Measurements from ENCODE around the gene IL4I1. TPM values are rescaled to one million over a fixed set of nuclear protein-coding genes. Genes with fewer than 3 reads are reported as not detected.

Gene IL4I1
- total and polyA plus RNA-seq, 4 donors: 3.6 to 21.2 (median 3.8) TPM

DNA sequence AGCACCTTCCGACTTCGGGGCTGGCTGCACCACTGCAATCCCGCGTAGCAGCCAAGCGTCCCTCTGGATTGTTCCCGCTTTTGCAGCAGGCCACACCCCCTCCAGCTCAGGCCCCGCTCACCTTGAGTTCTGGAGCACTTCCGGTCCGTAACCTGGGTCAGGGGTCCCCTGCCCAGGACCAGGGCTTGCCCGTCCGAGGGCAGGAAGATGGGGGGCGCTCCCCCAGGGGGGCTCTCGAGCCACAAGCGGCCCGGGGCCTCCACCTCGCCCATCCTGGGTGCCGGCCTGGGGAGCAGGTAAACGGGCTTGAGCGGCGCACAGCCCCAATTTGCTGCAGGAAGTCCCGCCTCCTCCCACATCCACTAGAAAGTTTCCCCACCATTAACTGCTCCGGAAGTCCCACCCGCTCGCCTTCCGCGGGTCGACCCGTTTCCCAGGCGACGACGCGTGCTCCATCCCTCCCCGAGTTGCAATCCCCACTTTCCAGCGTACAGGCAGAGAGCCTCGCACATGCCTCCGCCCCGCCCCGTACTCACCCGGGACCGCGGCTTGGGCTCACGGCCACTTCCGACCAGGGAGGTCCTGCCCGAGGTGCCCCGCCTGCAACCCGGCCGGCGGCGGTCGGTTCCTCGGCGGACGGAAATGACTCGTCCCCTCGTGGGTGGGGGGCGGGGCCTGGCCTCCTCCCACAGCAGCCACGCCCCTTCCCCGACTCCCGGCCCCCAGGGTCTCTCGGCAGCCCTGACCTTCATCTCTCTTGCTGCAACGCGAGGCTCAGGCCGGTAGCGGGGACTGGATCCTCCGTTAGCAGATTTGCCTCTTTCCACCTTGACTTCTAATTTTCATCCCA lies 29.5 kb downstream of the IL4I1 start, which contains the start of gene PNKP:
Gene PNKP (minus strand): TSS at position 644 of the 850 bp plus-strand sequence. CDS start 372 bp downstream, at position 272.
- Histone ChIP-seq H3K9ac (ENCODE audit: insufficient read depth in 1 of 2, low read length in 2 of 2) (peak within 1 kb of the TSS; percentile 40 to 69), H3K27ac (ENCODE audit: low read depth in 1 of 2, low read length in 1 of 2) (peak within 1 kb of the TSS; percentile 95), H3K4me3 (peak within 1 kb of the TSS; percentile 73), H3K4me1 (ENCODE audit: control insufficient read depth in 5 of 5, insufficient read depth in 5 of 5, low read length in 5 of 5) (peaks cover 3 to 43% (median 14%) of the 10 kb centered on the region in 5 donors), H3K9me3 (ENCODE audit: control insufficient read depth in 4 of 4, insufficient read depth in 3 of 4, low read length in 3 of 4) (no peaks in the 10 kb centered on the region), H3K27me3 (ENCODE audit: control insufficient read depth in 3 of 3, insufficient read depth in 3 of 3, low read length in 2 of 3) (no peaks in the 10 kb centered on the region), H3K36me3 (ENCODE audit: control insufficient read depth in 4 of 4, insufficient read depth in 4 of 4, low read length in 4 of 4) (peaks cover 0 to 31% (median 18%) of the 10 kb centered on the region in 4 donors)
- TF ChIP-seq, protein P1, sequence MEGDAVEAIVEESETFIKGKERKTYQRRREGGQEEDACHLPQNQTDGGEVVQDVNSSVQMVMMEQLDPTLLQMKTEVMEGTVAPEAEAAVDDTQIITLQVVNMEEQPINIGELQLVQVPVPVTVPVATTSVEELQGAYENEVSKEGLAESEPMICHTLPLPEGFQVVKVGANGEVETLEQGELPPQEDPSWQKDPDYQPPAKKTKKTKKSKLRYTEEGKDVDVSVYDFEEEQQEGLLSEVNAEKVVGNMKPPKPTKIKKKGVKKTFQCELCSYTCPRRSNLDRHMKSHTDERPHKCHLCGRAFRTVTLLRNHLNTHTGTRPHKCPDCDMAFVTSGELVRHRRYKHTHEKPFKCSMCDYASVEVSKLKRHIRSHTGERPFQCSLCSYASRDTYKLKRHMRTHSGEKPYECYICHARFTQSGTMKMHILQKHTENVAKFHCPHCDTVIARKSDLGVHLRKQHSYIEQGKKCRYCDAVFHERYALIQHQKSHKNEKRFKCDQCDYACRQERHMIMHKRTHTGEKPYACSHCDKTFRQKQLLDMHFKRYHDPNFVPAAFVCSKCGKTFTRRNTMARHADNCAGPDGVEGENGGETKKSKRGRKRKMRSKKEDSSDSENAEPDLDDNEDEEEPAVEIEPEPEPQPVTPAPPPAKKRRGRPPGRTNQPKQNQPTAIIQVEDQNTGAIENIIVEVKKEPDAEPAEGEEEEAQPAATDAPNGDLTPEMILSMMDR (IDR thresholded peaks at IDR 0.05; ENCODE audit: control extremely low read depth, extremely low read depth): no peak
- ATAC-seq (ENCODE audit: insufficient read depth, low FRiP score) (peak; percentile 77), DNase-seq (peak; percentile 93 to 96 (median 94))
- WGBS, 2 donors: 0 to 1% methylated on average over 64 to 65 of the region's 65 CpGs

DNA sequence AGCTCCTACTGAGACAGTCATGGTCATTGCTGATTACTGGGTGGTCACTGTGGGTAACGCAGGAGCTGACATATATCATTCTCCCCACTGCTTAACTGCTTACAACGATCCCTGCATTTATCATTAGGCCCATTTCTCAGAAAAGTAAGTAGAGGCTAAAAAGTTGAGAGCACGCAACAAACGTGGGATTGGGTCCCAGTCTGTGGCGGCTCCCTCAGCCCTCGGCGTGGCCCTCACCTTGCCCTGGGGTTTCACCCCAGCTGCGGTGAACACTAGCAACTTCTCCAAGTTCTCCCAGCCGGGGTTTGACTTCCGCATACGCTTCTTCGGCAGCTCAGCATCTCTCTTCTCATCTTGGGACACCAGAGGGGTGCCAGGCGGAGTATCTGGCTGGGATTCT lies 31.8 kb downstream of the IL4I1 start:
- WGBS, 2 donors: 89 to 91% methylated on average over 13 of the region's 13 CpGs
- Histone ChIP-seq H3K4me3 (no peak overlapping the region), H3K36me3 (ENCODE audit: control insufficient read depth in 4 of 4, insufficient read depth in 4 of 4, low read length in 4 of 4) (peaks cover 0 to 45% (median 18%) of the 10 kb centered on the region in 4 donors), H3K9me3 (ENCODE audit: control insufficient read depth in 4 of 4, insufficient read depth in 3 of 4, low read length in 3 of 4) (no peaks in the 10 kb centered on the region), H3K4me1 (ENCODE audit: control insufficient read depth in 5 of 5, insufficient read depth in 5 of 5, low read length in 5 of 5) (peaks cover 3 to 40% (median 11%) of the 10 kb centered on the region in 5 donors), H3K9ac (ENCODE audit: insufficient read depth in 1 of 2, low read length in 2 of 2) (no peak overlapping the region), H3K27ac (ENCODE audit: low read depth in 1 of 2, low read length in 1 of 2) (no peak overlapping the region), H3K27me3 (ENCODE audit: control insufficient read depth in 3 of 3, insufficient read depth in 3 of 3, low read length in 2 of 3) (no peaks in the 10 kb centered on the region)
- TF ChIP-seq, protein P1 (IDR thresholded peaks at IDR 0.05; ENCODE audit: control extremely low read depth, extremely low read depth): no peak
- ATAC-seq (ENCODE audit: insufficient read depth, low FRiP score) (no peak), DNase-seq (no peak)

DNA sequence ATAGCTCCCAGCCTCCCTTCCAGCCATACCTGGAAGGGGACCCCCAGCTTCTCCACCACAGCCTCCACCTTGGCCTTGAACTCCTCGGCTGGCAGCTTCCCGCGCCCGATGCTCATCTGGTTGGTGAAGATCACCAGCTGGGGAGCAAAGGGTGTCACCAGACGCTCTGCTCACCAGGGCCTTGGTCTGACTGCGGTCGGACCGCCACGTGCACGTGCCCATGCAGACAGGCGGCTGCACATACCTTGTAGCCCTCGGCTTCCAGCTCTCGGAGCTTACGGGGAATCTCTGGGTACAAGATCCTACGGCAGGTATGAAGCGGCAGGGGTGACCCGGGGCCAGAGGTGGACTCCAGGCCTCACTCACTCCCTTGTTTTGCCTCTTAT lies 32.8 kb downstream of the IL4I1 start:
- Histone ChIP-seq H3K27me3 (ENCODE audit: control insufficient read depth in 3 of 3, insufficient read depth in 3 of 3, low read length in 2 of 3) (no peaks in the 10 kb centered on the region), H3K4me3 (no peak overlapping the region), H3K9ac (ENCODE audit: insufficient read depth in 1 of 2, low read length in 2 of 2) (no peak overlapping the region), H3K36me3 (ENCODE audit: control insufficient read depth in 4 of 4, insufficient read depth in 4 of 4, low read length in 4 of 4) (peaks cover 0 to 52% (median 19%) of the 10 kb centered on the region in 4 donors), H3K9me3 (ENCODE audit: control insufficient read depth in 4 of 4, insufficient read depth in 3 of 4, low read length in 3 of 4) (no peaks in the 10 kb centered on the region), H3K4me1 (ENCODE audit: control insufficient read depth in 5 of 5, insufficient read depth in 5 of 5, low read length in 5 of 5) (peaks cover 3 to 38% (median 9%) of the 10 kb centered on the region in 5 donors), H3K27ac (ENCODE audit: low read depth in 1 of 2, low read length in 1 of 2) (no peak overlapping the region)
- DNase-seq (no peak), ATAC-seq (ENCODE audit: insufficient read depth, low FRiP score) (no peak)
- 94 to 96% methylated on average over 17 of the region's 17 CpGs for WGBS, 2 donors
- TF ChIP-seq, protein P1 (IDR thresholded peaks at IDR 0.05; ENCODE audit: control extremely low read depth, extremely low read depth): no peak
